OCI-LY3 (cell line): Measurements from ENCODE around the gene DOCK6.

ENCODE experiments used
- CTCF ChIP-seq: fragments of 200-600, 300-600 bp; sonication (generic); IDR thresholded peaks from 2 replicates; pipeline ENCODE4 v1.5.1; 2014; ENCODE audit warnings: antibody characterized with exemption, low read length, low read depth
- EZH2phosphoT487 ChIP-seq: fragments of 200-600 bp; shearing (Covaris generic); IDR thresholded peaks from 2 replicates; pipeline ENCODE4 v1.6.1; 2018; ENCODE audit warnings: antibody characterized with exemption, mixed run types, low read depth

- TF ChIP-seq CTCF (no peak), EZH2phosphoT487 (no peak)
Observed at GRCh38 chr19:11182994-11183393, 79.3 kb downstream of the DOCK6 start.
